Keratinocyte (primary cell): ENCODE measurements around the gene LSAMP. TPM values are rescaled to one million over a fixed set of nuclear protein-coding genes. Genes with fewer than 3 reads are reported as not detected.

Experiments
- DNase-seq: peaks from one replicate; pipeline ENCODE4 v3.0.0-alpha.2; 2011; ENCODE audit warnings: low read depth, missing footprints, low spot score
- FAIRE-seq: peaks from 2 replicates; lab custom pipeline; 2011; peaks lifted over from hg19 to GRCh38; lab: Jason Lieb, UNC
- H2AFZ ChIP-seq: 2 replicates; pipeline ENCODE4 v1.6.0; 2012; ENCODE audit warnings: low read length, control low read depth, inconsistent platforms; ENCODE audit not compliant: control insufficient read depth
- H3K27ac ChIP-seq: 2 replicates; pipeline ENCODE4 v1.5.1; 2011; ENCODE audit warnings: low read length; ENCODE audit not compliant: control insufficient read depth, insufficient read depth
- H3K27me3 ChIP-seq: 3 replicates; pipeline ENCODE4 v1.6.0; 2011; ENCODE audit warnings: low read length; ENCODE audit not compliant: control insufficient read depth, insufficient read depth; ENCODE audit errors: extremely low read depth
- H3K36me3 ChIP-seq, 2 experiments: 2 replicates in 1 of 2; 3 replicates in 1 of 2; pipeline ENCODE4 v1.5.1; 2011; ENCODE audit warnings: low read length in 2 of 2, mild to moderate bottlenecking in 1 of 2; ENCODE audit not compliant: control insufficient read depth in 2 of 2, insufficient read depth in 2 of 2; ENCODE audit errors: extremely low read depth in 1 of 2
- H3K4me1 ChIP-seq: 3 replicates; pipeline ENCODE4 v1.5.1; 2011; ENCODE audit warnings: low read length; ENCODE audit not compliant: control insufficient read depth, insufficient read depth; ENCODE audit errors: extremely low read depth
- H3K4me2 ChIP-seq: 3 replicates; pipeline ENCODE4 v1.6.0; 2011; ENCODE audit warnings: low read depth, low read length; ENCODE audit not compliant: control insufficient read depth, insufficient read depth; ENCODE audit errors: extremely low read depth
- H3K4me3 ChIP-seq, 3 experiments: fragments of 200-600 bp in 1 of 3; sonication (generic) in 1 of 3; 2 replicates in 2 of 3; 3 replicates in 1 of 3; pipeline ENCODE4 v1.5.1; 2011 to 2016; ENCODE audit warnings: low read length in 3 of 3, mild to moderate bottlenecking in 3 of 3, control low read depth in 2 of 3, inconsistent platforms in 1 of 3, low read depth in 1 of 3, mixed read lengths in 1 of 3, mixed run types in 1 of 3, moderate library complexity in 1 of 3; ENCODE audit not compliant: control insufficient read depth in 2 of 3, insufficient read depth in 2 of 3; ENCODE audit errors: extremely low read depth in 1 of 3
- H3K79me2 ChIP-seq: 2 replicates; pipeline ENCODE4 v1.6.0; 2012; ENCODE audit warnings: low read length; ENCODE audit not compliant: control insufficient read depth, insufficient read depth
- H3K9ac ChIP-seq: 3 replicates; pipeline ENCODE4 v1.6.0; 2011; ENCODE audit warnings: low read length; ENCODE audit not compliant: control insufficient read depth, insufficient read depth; ENCODE audit errors: extremely low read depth
- H3K9me1 ChIP-seq: 3 replicates; pipeline ENCODE4 v1.6.0; 2011; ENCODE audit warnings: low read length; ENCODE audit not compliant: control insufficient read depth, insufficient read depth; ENCODE audit errors: extremely low read depth
- H3K9me3 ChIP-seq: 2 replicates; pipeline ENCODE4 v1.5.1; 2012; ENCODE audit warnings: low read depth, low read length; ENCODE audit not compliant: control insufficient read depth
- H4K20me1 ChIP-seq: 3 replicates; pipeline ENCODE4 v1.6.0; 2011; ENCODE audit warnings: low read length; ENCODE audit not compliant: control insufficient read depth, insufficient read depth; ENCODE audit errors: extremely low read depth
- EZH2 ChIP-seq: IDR thresholded peaks from one replicate; pipeline ENCODE4 v1.6.1; 2012; ENCODE audit warnings: inconsistent platforms, mild to moderate bottlenecking, low read length, moderate library complexity
- dilution Hi-C: fragments of 300-500 bp; cut with MboI; formaldehyde crosslinking; loops from one replicate; pipeline ENCODE4 v1.7.0; 2020; ENCODE audit warnings: low sequenced_read_pairs; ENCODE audit not compliant: extremely low pct_ligation_motif_present
- polyA plus RNA-seq, 5 experiments: library from polyadenylated mRNA; depleted of rRNA in 3 of 5; stranded (reverse) in 3 of 5; stranded (forward) in 1 of 5; unstranded in 1 of 5; fragments of >200 nt; gene quantifications; 1 replicate in 1 of 5; 2 replicates in 3 of 5; 3 replicates in 1 of 5; pipeline versions ENCODE4 v1.2.1 to v1.2.3, GENCODE V29; 2011 to 2012; ENCODE audit warnings: missing spikeins in 2 of 5, low read depth in 1 of 5, low replicate concordance in 1 of 5
- TF ChIP-seq, protein P1 (sequence below), 3 experiments: IDR thresholded peaks in 1 of 3; conservative IDR thresholded peaks in 1 of 3; optimal IDR thresholded peaks in 1 of 3; 2 replicates in 2 of 3; 3 replicates in 1 of 3; pipeline versions ENCODE3 to v1.5.1; 2011; ENCODE audit warnings: low read length in 3 of 3, mild to moderate bottlenecking in 3 of 3, moderate library complexity in 2 of 3, control low read depth in 1 of 3, inconsistent platforms in 1 of 3; ENCODE audit not compliant: insufficient read depth in 2 of 3; ENCODE audit errors: extremely low read depth in 1 of 3

LSAMP gene
- polyA plus RNA-seq, 1 donor (not counting 4 experiments of a cell fraction or from before 2014, with no cell fraction given), result 0.12 TPM

DNA sequence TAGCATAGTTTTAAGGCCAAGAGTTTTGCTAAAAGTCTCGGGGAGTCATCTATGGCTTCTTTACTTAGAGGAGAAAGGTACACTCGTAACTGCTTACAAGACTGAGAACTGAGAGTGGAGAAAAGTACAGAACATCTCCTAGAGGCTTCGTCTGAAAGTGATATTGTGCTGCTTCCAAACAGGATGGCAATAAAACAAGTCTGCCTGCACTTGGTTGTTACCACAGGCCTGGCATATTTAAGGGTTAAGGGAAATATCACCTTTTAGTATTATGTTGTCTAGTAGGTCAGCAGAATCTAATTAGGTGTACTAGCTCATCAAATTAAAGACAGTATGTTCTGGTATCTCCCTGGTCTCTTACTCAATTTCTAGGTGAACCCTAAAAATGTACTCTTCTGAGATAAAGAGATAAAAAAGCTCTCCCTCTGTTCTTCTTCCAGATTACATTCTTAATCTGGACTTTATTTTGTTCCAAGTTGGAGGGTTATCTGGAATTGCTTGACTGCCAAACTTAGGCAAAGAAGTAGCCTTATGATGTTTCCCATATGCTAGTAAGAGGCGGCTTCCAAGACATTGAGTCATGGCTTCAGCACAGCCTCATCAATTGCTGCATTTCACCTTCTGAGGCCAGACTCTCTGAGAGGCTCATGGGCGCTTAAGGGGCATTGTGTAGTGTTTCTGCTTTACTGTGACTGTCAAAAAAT lies 181.3 kb downstream of the LSAMP start:
- DNase-seq, result no peak
- H3K79me2 ChIP-seq, result no peaks in the 10 kb centered on the region
- no peaks in the 10 kb centered on the region for H3K36me3 ChIP-seq
- FAIRE-seq, result no peak
- no peak overlapping the region for H3K9ac ChIP-seq
- no peak overlapping the region for H3K4me3 ChIP-seq
- no peaks in the 10 kb centered on the region for H4K20me1 ChIP-seq
- no peak overlapping the region for H2AFZ ChIP-seq
- H3K9me1 ChIP-seq, result no peaks in the 10 kb centered on the region
- no peaks in the 10 kb centered on the region for H3K27me3 ChIP-seq
- no peaks in the 10 kb centered on the region for H3K9me3 ChIP-seq
- no peak overlapping the region for H3K27ac ChIP-seq
- no peak overlapping the region for H3K4me2 ChIP-seq
- dilution Hi-C loops, result no loop called here
- no peaks in the 10 kb centered on the region for H3K4me1 ChIP-seq
- TF ChIP-seq, protein P1, sequence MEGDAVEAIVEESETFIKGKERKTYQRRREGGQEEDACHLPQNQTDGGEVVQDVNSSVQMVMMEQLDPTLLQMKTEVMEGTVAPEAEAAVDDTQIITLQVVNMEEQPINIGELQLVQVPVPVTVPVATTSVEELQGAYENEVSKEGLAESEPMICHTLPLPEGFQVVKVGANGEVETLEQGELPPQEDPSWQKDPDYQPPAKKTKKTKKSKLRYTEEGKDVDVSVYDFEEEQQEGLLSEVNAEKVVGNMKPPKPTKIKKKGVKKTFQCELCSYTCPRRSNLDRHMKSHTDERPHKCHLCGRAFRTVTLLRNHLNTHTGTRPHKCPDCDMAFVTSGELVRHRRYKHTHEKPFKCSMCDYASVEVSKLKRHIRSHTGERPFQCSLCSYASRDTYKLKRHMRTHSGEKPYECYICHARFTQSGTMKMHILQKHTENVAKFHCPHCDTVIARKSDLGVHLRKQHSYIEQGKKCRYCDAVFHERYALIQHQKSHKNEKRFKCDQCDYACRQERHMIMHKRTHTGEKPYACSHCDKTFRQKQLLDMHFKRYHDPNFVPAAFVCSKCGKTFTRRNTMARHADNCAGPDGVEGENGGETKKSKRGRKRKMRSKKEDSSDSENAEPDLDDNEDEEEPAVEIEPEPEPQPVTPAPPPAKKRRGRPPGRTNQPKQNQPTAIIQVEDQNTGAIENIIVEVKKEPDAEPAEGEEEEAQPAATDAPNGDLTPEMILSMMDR (optimal IDR thresholded peaks at IDR 0.05 in 1 of 3, IDR thresholded peaks at IDR 0.05 in 1 of 3, conservative IDR thresholded peaks at IDR 0.05 in 1 of 3; ENCODE audit: extremely low read depth in 1 of 3, insufficient read depth in 2 of 3, low read length in 3 of 3), result no peak
- TF ChIP-seq EZH2, result no peak

DNA sequence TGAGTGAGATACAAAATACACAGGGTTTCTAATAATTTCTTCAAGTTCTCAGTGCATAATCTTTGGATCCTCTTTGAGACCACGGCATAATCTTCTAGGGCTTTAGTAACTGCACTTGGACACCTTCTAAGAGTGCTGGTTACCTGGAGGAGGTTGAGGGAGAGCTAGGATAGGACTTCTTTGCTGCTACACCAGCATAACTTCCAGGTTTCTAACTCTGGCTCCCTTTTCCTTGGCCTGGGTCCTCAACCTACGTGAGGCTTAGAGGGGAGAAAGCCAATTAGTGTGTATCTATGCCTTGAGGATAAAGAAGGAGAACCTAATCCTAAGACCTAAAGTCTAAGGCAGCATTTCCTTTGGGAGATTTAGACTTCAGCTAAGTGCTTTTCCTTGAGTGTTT lies 184.8 kb downstream of the LSAMP start:
- Histone ChIP-seq H3K79me2 (no peaks in the 10 kb centered on the region), H3K4me1 (no peaks in the 10 kb centered on the region), H2AFZ (no peak overlapping the region), H3K27ac (no peak overlapping the region), H4K20me1 (no peaks in the 10 kb centered on the region), H3K9me1 (no peaks in the 10 kb centered on the region), H3K9ac (no peak overlapping the region), H3K27me3 (no peaks in the 10 kb centered on the region), H3K36me3 (no peaks in the 10 kb centered on the region), H3K4me2 (no peak overlapping the region), H3K4me3 (no peak overlapping the region), H3K9me3 (no peaks in the 10 kb centered on the region)
- dilution Hi-C loops, result no loop called here
- no peak for TF ChIP-seq EZH2
- TF ChIP-seq, protein P1 (optimal IDR thresholded peaks at IDR 0.05 in 1 of 3, IDR thresholded peaks at IDR 0.05 in 1 of 3, conservative IDR thresholded peaks at IDR 0.05 in 1 of 3; ENCODE audit: extremely low read depth in 1 of 3, insufficient read depth in 2 of 3, low read length in 3 of 3), result no peak
- FAIRE-seq (no peak), DNase-seq (no peak)
